Breast epithelium (tissue), 3 donors: Measurements from ENCODE around the gene RALGPS2.
A peak's percentile ranks its signal among the peaks of the same experiment; 100 is the strongest.

Source experiments
- CTCF ChIP-seq, 3 donors: fragments of 450-650 bp; IDR thresholded peaks; one replicate each; pipeline ENCODE4 v1.5.1; 2016 to 2017; ENCODE audit warnings: antibody characterized with exemption in 3 of 3, mild to moderate bottlenecking in 3 of 3, moderate library complexity in 3 of 3
- POLR2AphosphoS5 ChIP-seq, 3 donors: sonication (generic); formaldehyde crosslinking; IDR thresholded peaks; one replicate each; pipeline ENCODE4 v1.6.1; 2017; ENCODE audit warnings: antibody characterized with exemption in 3 of 3

GRCh38 chr1:178726087-178726517 is 1.1 kb downstream of the RALGPS2 start:
- TF ChIP-seq CTCF (IDR thresholded peaks at IDR 0.05) (no peak), POLR2AphosphoS5 (IDR thresholded peaks at IDR 0.05) (peak in 1 of 3 donors; percentile 27)
